IMR-90 (cell line): ENCODE results near the gene SNAPC4. TPM values are rescaled to one million over a fixed set of nuclear protein-coding genes. Genes with fewer than 3 reads are reported as not detected.

Experiments
- ATAC-seq: fragments of 200-7000 bp; cut with Tn5 transposase; 2 replicates; pipeline ENCODE4 v1.9.1; 2020; ENCODE audit warnings: low read depth, mild to moderate bottlenecking, moderate library complexity
- BruUV-seq: library from RNA; stranded (reverse); fragments of 400-500 nt; replicated peaks from 2 replicates; lab custom pipeline; 2021; lab: Mats Ljungman, UMichigan
- CTCF ChIA-PET: fragments of 300-600 bp; formaldehyde crosslinking; extraction: SDS; loops from one replicate; lab custom pipeline; 2021; ENCODE audit warnings: antibody characterized with exemption; lab: Yijun Ruan, JAX
- POLR2A ChIA-PET: fragments of 300-600 bp; sonication (Branson Sonifier 250); formaldehyde crosslinking; loops from one replicate; lab custom pipeline; 2022; ENCODE audit warnings: antibody characterized with exemption; ENCODE audit not compliant: unreplicated experiment; lab: Charles Lee
- DNase-seq: peaks from one replicate; pipeline ENCODE4 v3.0.0; 2013
- H2AFZ ChIP-seq: replicated peaks from 2 replicates; pipeline ENCODE3; 2013; ENCODE audit warnings: low read length, mild to moderate bottlenecking; ENCODE audit not compliant: poor library complexity
- H2AK5ac ChIP-seq: 2 replicates; pipeline ENCODE4 v1.6.1; 2013; ENCODE audit warnings: low read depth, low read length, inconsistent platforms
- H2AK9ac ChIP-seq: replicated peaks from 2 replicates; pipeline ENCODE3; 2013; ENCODE audit warnings: mild to moderate bottlenecking, low read depth, low read length, moderate library complexity; ENCODE audit not compliant: poor library complexity
- H2BK120ac ChIP-seq: 2 replicates; pipeline ENCODE4 v1.6.1; 2013; ENCODE audit warnings: low read depth, low read length, inconsistent platforms
- H2BK15ac ChIP-seq: 3 replicates; pipeline ENCODE4 v1.6.1; 2013; ENCODE audit warnings: low read depth, low read length, inconsistent platforms
- H2BK20ac ChIP-seq: 2 replicates; pipeline ENCODE4 v1.6.1; 2013; ENCODE audit warnings: low read depth, mild to moderate bottlenecking, inconsistent platforms, low read length, moderate library complexity
- H2BK5ac ChIP-seq: 2 replicates; pipeline ENCODE4 v1.6.1; 2013; ENCODE audit warnings: mild to moderate bottlenecking, low read depth, low read length, inconsistent platforms; ENCODE audit not compliant: poor library complexity, severe bottlenecking
- H3K14ac ChIP-seq: replicated peaks from 2 replicates; pipeline ENCODE4 v1.6.1; 2013; ENCODE audit warnings: low read depth, low read length, inconsistent platforms
- H3K18ac ChIP-seq: 2 replicates; pipeline ENCODE4 v1.6.1; 2013; ENCODE audit warnings: low read depth, low read length, control low read depth
- H3K23ac ChIP-seq: 2 replicates; pipeline ENCODE4 v1.6.1; 2013; ENCODE audit warnings: low read depth, low read length, inconsistent platforms
- H3K27ac ChIP-seq: 2 replicates; pipeline ENCODE4 v1.5.1; 2013; ENCODE audit warnings: mild to moderate bottlenecking, control low read depth, low read length; ENCODE audit not compliant: insufficient read depth
- H3K27me3 ChIP-seq: 2 replicates; pipeline ENCODE4 v1.6.1; 2013; ENCODE audit warnings: low read length; ENCODE audit not compliant: control insufficient read depth, insufficient read depth
- H3K36me3 ChIP-seq: 2 replicates; pipeline ENCODE4 v1.6.1; 2013; ENCODE audit warnings: low read length, mixed read lengths; ENCODE audit not compliant: control insufficient read depth, insufficient read depth
- H3K4ac ChIP-seq: 2 replicates; pipeline ENCODE4 v1.6.1; 2013; ENCODE audit warnings: low read depth, low read length, inconsistent platforms
- H3K4me1 ChIP-seq: 2 replicates; pipeline ENCODE4 v1.6.1; 2013; ENCODE audit warnings: low read length, mixed read lengths; ENCODE audit not compliant: control insufficient read depth, insufficient read depth
- H3K4me2 ChIP-seq: 2 replicates; pipeline ENCODE4 v1.6.1; 2013; ENCODE audit warnings: low read depth, mild to moderate bottlenecking, control low read depth, low read length, moderate library complexity
- H3K4me3 ChIP-seq: 2 replicates; pipeline ENCODE4 v1.5.1; 2013; ENCODE audit warnings: low read depth, mild to moderate bottlenecking, control low read depth, low read length, moderate library complexity; ENCODE audit not compliant: insufficient read depth
- H3K56ac ChIP-seq: 2 replicates; pipeline ENCODE4 v1.6.1; 2013; ENCODE audit warnings: low read length, inconsistent platforms; ENCODE audit not compliant: insufficient read depth; ENCODE audit errors: extremely low read depth
- H3K79me1 ChIP-seq, 2 experiments: 2 replicates each; pipeline ENCODE4 v1.6.1; 2013; ENCODE audit warnings: low read length in 2 of 2, inconsistent platforms in 1 of 2, low read depth in 1 of 2
- H3K9ac ChIP-seq: 2 replicates; pipeline ENCODE4 v1.6.1; 2013; ENCODE audit warnings: low read depth, low read length, control low read depth
- H3K9me1 ChIP-seq: 2 replicates; pipeline ENCODE4 v1.6.1; 2013; ENCODE audit warnings: low read length, inconsistent platforms; ENCODE audit not compliant: insufficient read depth
- H3K9me3 ChIP-seq: 2 replicates; pipeline ENCODE4 v1.6.1; 2013; ENCODE audit warnings: low read length; ENCODE audit not compliant: control insufficient read depth, insufficient read depth
- H4K20me1 ChIP-seq: 2 replicates; pipeline ENCODE4 v1.6.1; 2013; ENCODE audit warnings: low read length, inconsistent platforms; ENCODE audit not compliant: insufficient read depth
- H4K5ac ChIP-seq: 2 replicates; pipeline ENCODE4 v1.6.1; 2013; ENCODE audit warnings: mild to moderate bottlenecking, low read depth, low read length, control low read depth
- H4K8ac ChIP-seq, 2 experiments: 2 replicates each; pipeline ENCODE4 v1.6.1; 2013; ENCODE audit warnings: low read depth in 2 of 2, low read length in 2 of 2, control low read depth in 1 of 2, inconsistent platforms in 1 of 2
- H4K91ac ChIP-seq: 2 replicates; pipeline ENCODE4 v1.6.1; 2013; ENCODE audit warnings: low read depth, low read length, inconsistent platforms; ENCODE audit not compliant: insufficient read depth
- BHLHE40 ChIP-seq: fragments of 150-350 bp; IDR thresholded peaks from 2 replicates; pipeline ENCODE4 v1.6.1; 2016; ENCODE audit warnings: mild to moderate bottlenecking, low read depth, low read length
- CHD1 ChIP-seq: IDR thresholded peaks from 2 replicates; pipeline ENCODE4 v1.6.1; 2012; ENCODE audit warnings: low read depth, low read length, improper control_type of control experiment
- MXI1 ChIP-seq: IDR thresholded peaks from 2 replicates; pipeline ENCODE4 v1.6.1; 2012; ENCODE audit warnings: low read depth, mild to moderate bottlenecking, low read length, moderate library complexity, borderline replicate concordance
- POLR2A ChIP-seq: IDR thresholded peaks from 2 replicates; pipeline ENCODE4 v1.6.1; 2012; ENCODE audit warnings: mild to moderate bottlenecking, low read depth, low read length
- SMC3 ChIP-seq: fragments of 150-350 bp; IDR thresholded peaks from 2 replicates; pipeline ENCODE4 v1.6.1; 2016; ENCODE audit warnings: low read depth, mild to moderate bottlenecking, antibody characterized with exemption, low read length, moderate library complexity
- WGBS, 2 experiments: methylation state at CpG; one replicate each; pipeline versions ENCODE4 v1.1.5 to v1.1.7; 2013; ENCODE audit warnings: missing lambda C conversion rate in 2 of 2; ENCODE audit not compliant: insufficient read length in 1 of 2; ENCODE audit errors: extremely low coverage in 2 of 2; 5-methylcytosine and 5-hydroxymethylcytosine counted together
- dilution Hi-C: fragments of 300-500 bp; cut with HindIII; formaldehyde crosslinking; loops from one replicate; pipeline ENCODE4 v1.14.3; 2018; ENCODE audit warnings: low sequenced_read_pairs; ENCODE audit not compliant: unreplicated experiment
- in situ Hi-C: fragments of 300-500 bp; cut with MboI; formaldehyde crosslinking; loops from 3 replicates; pipeline ENCODE4 v1.14.3; 2019; ENCODE audit warnings: low sequenced_read_pairs, inconsistent platforms, mixed read lengths
- intact Hi-C: fragments of 100-400 bp; cut with micrococcal nuclease; formaldehyde crosslinking; loops from 2 replicates; pipeline ENCODE4 v1.10.0; 2022
- polyA plus RNA-seq, 3 experiments: library from polyadenylated mRNA; depleted of rRNA; stranded (reverse); fragments of >200 nt; gene quantifications; 2 replicates each; pipeline ENCODE4 v1.2.3, GENCODE V29; 2012; ENCODE audit warnings: low replicate concordance in 1 of 3
- total RNA-seq: library from RNA; depleted of rRNA; stranded (reverse); fragments of >200 nt; gene quantifications from 2 replicates; pipeline ENCODE4 v1.2.3, GENCODE V29; 2012
- TF ChIP-seq, protein P1 (sequence below): fragments of 150-350 bp; IDR thresholded peaks from 2 replicates; pipeline ENCODE4 v1.6.1; 2017; ENCODE audit warnings: mild to moderate bottlenecking, antibody characterized with exemption, low read length, low read depth

The SNAPC4 gene
- total and polyA plus RNA-seq, 2 of the 4 experiments (the other 2 are of a cell fraction): 2.5 to 6.5 TPM

DNA sequence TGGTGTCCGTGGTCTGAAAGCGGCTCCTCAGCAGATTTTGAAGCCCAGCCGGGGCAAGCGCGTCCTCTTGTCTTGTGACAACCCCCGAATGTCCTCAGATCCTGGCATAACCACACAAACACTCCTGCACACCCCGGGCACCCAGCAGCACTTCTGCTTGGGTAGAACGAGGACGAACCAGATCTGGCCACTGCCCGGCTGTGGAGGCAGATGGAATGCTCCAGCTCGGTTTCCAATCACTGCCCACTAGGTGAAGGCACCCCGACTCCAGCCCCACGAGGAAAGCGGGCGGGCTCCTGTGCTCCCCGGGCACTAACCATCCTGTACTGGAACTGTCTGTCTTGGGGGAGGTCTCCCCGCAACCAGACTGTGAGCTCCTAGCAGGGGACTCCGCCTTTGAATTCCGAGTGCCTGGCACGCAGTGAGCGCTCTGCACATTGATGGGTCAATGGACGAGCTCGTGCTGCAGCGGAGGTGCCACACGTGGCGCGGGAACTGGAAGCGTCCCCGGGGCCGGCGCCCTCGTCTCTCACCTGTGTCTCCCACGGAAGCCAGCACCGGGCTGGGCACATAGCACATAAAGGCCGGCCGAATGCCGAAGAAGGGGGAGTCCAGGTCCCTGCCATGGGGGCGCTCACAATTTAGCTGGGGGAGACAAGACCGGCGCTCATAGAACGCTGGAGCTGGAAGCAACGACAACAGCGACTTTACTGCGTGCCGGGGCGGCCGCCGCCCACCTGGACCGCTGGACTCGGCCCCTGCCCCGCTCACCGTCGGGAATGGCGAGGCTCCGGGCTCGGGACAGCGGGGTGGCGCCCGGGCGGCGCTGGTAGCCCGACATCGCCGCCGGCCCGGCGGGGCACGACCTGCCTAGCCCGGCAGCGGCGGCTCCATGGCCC, 9.8 kb upstream of the SNAPC4 start:
- Histone ChIP-seq H3K23ac (peak overlapping the region; percentile 55; the same call in 1 of the 2 replicates), H3K18ac (no peak overlapping the region), H2BK120ac (no peak overlapping the region), H3K14ac (peak overlapping the region; percentile 20), H3K27me3 (no peaks in the 10 kb centered on the region), H2BK5ac (peak overlapping the region; percentile 59), H3K27ac (peak overlapping the region; percentile 74), H3K9ac (peak overlapping the region; percentile 79), H3K79me1 (peaks cover 19 to 61% of the 10 kb centered on the region in 2 experiments), H3K4me2 (peak overlapping the region; percentile 87), H3K4me3 (peak overlapping the region; percentile 88), H3K36me3 (peaks cover 43% of the 10 kb centered on the region), H2AK9ac (peak overlapping the region; percentile 98), H2BK20ac (no peak overlapping the region), H4K8ac (peak overlapping the region in 1 of 2 experiments; percentile 76; a peak in 1 of 4 replicates), H4K20me1 (peaks cover 36% of the 10 kb centered on the region), H2BK15ac (no peak overlapping the region), H3K4me1 (peaks cover 12% of the 10 kb centered on the region), H2AFZ (peak overlapping the region; percentile 91), H4K5ac (no peak overlapping the region), H3K4ac (peak overlapping the region; percentile 82), H2AK5ac (peak overlapping the region; percentile 82), H3K9me3 (no peaks in the 10 kb centered on the region), H4K91ac (peak overlapping the region; percentile 57), H3K56ac (peak overlapping the region; percentile 67), H3K9me1 (peaks cover 8% of the 10 kb centered on the region; the same call in 1 of the 2 replicates)
- TF ChIP-seq SMC3 (no peak), POLR2A (peak; percentile 60), MXI1 (peak; percentile 97), CHD1 (no peak), BHLHE40 (0 out of 2 replicates have a peak, but pooled peaks have one; percentile 34)
- TF ChIP-seq, protein P1, sequence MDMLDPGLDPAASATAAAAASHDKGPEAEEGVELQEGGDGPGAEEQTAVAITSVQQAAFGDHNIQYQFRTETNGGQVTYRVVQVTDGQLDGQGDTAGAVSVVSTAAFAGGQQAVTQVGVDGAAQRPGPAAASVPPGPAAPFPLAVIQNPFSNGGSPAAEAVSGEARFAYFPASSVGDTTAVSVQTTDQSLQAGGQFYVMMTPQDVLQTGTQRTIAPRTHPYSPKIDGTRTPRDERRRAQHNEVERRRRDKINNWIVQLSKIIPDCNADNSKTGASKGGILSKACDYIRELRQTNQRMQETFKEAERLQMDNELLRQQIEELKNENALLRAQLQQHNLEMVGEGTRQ: peak; percentile 56; the same call in 1 of the 2 replicates
- WGBS, 2 experiments: 1% methylated on average over 30 of the region's 71 CpGs; no CpG with 5 or more reads in 1 of the 2 experiments
- dilution Hi-C loops (no loop called here), intact Hi-C loops (no loop called here), in situ Hi-C loops (no loop called here)
- ATAC-seq (peak; percentile 58), DNase-seq (peak; percentile 22)
- ChIA-PET POLR2A (no interaction called here), CTCF (interaction anchor here (0.8 to 1.0 kb wide), 2 partner anchors 46 to 97 kb away, joined by 3 to 5 read pairs; partner anchors contain the start of gene DNLZ)
- BruUV-seq: no TSS peak
